ENCODE data around the gene PLD1.

The PLD1 gene

GRCh38 chr3:171784937-171785336, 25.3 kb downstream of the PLD1 start:
- Histone ChIP-seq H3K36me3 (ENCODE audit: control insufficient read depth, low read length) (no peaks in the 10 kb centered on the region), H3K4me1 (ENCODE audit: control insufficient read depth, low read length) (no peaks in the 10 kb centered on the region), H3K9me2 (replicated peaks; ENCODE audit: control insufficient read depth, low read length) (no peaks in the 10 kb centered on the region), H3K27ac (ENCODE audit: low read depth, low read length) (no peak overlapping the region), H3K4me2 (ENCODE audit: low read length) (no peak overlapping the region), H3K4me3 (ENCODE audit: low read length) (no peak overlapping the region), H3K27me3 (ENCODE audit: control insufficient read depth, low read length) (no peaks in the 10 kb centered on the region), H3K79me2 (ENCODE audit: control insufficient read depth, low read length) (no peaks in the 10 kb centered on the region), H3K9me3 (ENCODE audit: control insufficient read depth, insufficient read depth, low read length) (no peaks in the 10 kb centered on the region), H4K20me1 (ENCODE audit: control insufficient read depth, insufficient read depth, low read depth, low read length) (no peaks in the 10 kb centered on the region), H3F3A (ENCODE audit: control insufficient read depth, insufficient read depth) (no peaks in the 10 kb centered on the region)
- no peak for TF ChIP-seq CTCF (IDR thresholded peaks at IDR 0.05; ENCODE audit: low read depth, low read length, poor library complexity, severe bottlenecking)
- no peak for TF ChIP-seq EZH2phosphoT487 (IDR thresholded peaks at IDR 0.05; ENCODE audit: borderline replicate concordance, low read length)

GRCh38 chr3:171784387-171784786, 25.9 kb downstream of the PLD1 start:
- Histone ChIP-seq H4K20me1 (ENCODE audit: control insufficient read depth, insufficient read depth, low read depth, low read length) (no peaks in the 10 kb centered on the region), H3K4me2 (ENCODE audit: low read length) (no peak overlapping the region), H3K79me2 (ENCODE audit: control insufficient read depth, low read length) (no peaks in the 10 kb centered on the region), H3K4me3 (ENCODE audit: low read length) (no peak overlapping the region), H3F3A (ENCODE audit: control insufficient read depth, insufficient read depth) (no peaks in the 10 kb centered on the region), H3K9me2 (replicated peaks; ENCODE audit: control insufficient read depth, low read length) (no peaks in the 10 kb centered on the region), H3K4me1 (ENCODE audit: control insufficient read depth, low read length) (no peaks in the 10 kb centered on the region), H3K36me3 (ENCODE audit: control insufficient read depth, low read length) (no peaks in the 10 kb centered on the region), H3K27me3 (ENCODE audit: control insufficient read depth, low read length) (no peaks in the 10 kb centered on the region), H3K27ac (ENCODE audit: low read depth, low read length) (no peak overlapping the region), H3K9me3 (ENCODE audit: control insufficient read depth, insufficient read depth, low read length) (no peaks in the 10 kb centered on the region)
- TF ChIP-seq CTCF (IDR thresholded peaks at IDR 0.05; ENCODE audit: low read depth, low read length, poor library complexity, severe bottlenecking) = no peak
- TF ChIP-seq EZH2phosphoT487 (IDR thresholded peaks at IDR 0.05; ENCODE audit: borderline replicate concordance, low read length) = no peak

GRCh38 chr3:171783626-171784025, 26.7 kb downstream of the PLD1 start:
- H3K9me2 ChIP-seq (replicated peaks; ENCODE audit: control insufficient read depth, low read length) = no peaks in the 10 kb centered on the region
- no peaks in the 10 kb centered on the region for H3K9me3 ChIP-seq (ENCODE audit: control insufficient read depth, insufficient read depth, low read length)
- no peak overlapping the region for H3K27ac ChIP-seq (ENCODE audit: low read depth, low read length)
- H3F3A ChIP-seq (ENCODE audit: control insufficient read depth, insufficient read depth) = no peaks in the 10 kb centered on the region
- no peak overlapping the region for H3K4me2 ChIP-seq (ENCODE audit: low read length)
- H3K79me2 ChIP-seq (ENCODE audit: control insufficient read depth, low read length) = no peaks in the 10 kb centered on the region
- TF ChIP-seq CTCF (IDR thresholded peaks at IDR 0.05; ENCODE audit: low read depth, low read length, poor library complexity, severe bottlenecking) (no peak), EZH2phosphoT487 (IDR thresholded peaks at IDR 0.05; ENCODE audit: borderline replicate concordance, low read length) (no peak)
- H3K36me3 ChIP-seq (ENCODE audit: control insufficient read depth, low read length) = no peaks in the 10 kb centered on the region
- H4K20me1 ChIP-seq (ENCODE audit: control insufficient read depth, insufficient read depth, low read depth, low read length) = no peaks in the 10 kb centered on the region
- no peak overlapping the region for H3K4me3 ChIP-seq (ENCODE audit: low read length)
- no peaks in the 10 kb centered on the region for H3K4me1 ChIP-seq (ENCODE audit: control insufficient read depth, low read length)
- no peaks in the 10 kb centered on the region for H3K27me3 ChIP-seq (ENCODE audit: control insufficient read depth, low read length)

DNA sequence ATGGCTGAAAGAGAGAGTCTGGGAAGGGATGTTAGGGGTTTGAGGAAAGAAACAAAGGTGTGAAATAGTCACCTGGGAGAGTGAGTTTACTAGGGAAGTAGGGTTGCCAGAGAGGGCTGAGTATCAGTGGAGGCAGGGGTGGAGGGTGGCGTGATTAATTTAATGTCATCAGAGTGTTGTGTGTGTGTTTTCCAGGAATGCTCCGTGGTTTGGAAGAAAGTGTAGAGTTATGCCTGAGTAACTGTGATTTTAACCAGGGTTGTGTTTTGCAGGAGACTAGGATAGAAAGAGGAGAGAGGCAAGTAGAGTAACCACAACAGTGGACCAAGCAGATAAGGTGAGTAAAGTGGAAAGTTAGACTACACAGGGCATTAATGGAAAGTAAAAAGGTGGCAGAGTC, 27.2 kb downstream of the PLD1 start:
- H3K4me3 ChIP-seq (ENCODE audit: low read length) = no peak overlapping the region
- H3K9me2 ChIP-seq (replicated peaks; ENCODE audit: control insufficient read depth, low read length) = no peaks in the 10 kb centered on the region
- no peaks in the 10 kb centered on the region for H3K79me2 ChIP-seq (ENCODE audit: control insufficient read depth, low read length)
- no peaks in the 10 kb centered on the region for H3K27me3 ChIP-seq (ENCODE audit: control insufficient read depth, low read length)
- TF ChIP-seq EZH2phosphoT487 (IDR thresholded peaks at IDR 0.05; ENCODE audit: borderline replicate concordance, low read length) = no peak
- no peak for TF ChIP-seq CTCF (IDR thresholded peaks at IDR 0.05; ENCODE audit: low read depth, low read length, poor library complexity, severe bottlenecking)
- H3K4me1 ChIP-seq (ENCODE audit: control insufficient read depth, low read length) = no peaks in the 10 kb centered on the region
- H3K9me3 ChIP-seq (ENCODE audit: control insufficient read depth, insufficient read depth, low read length) = no peaks in the 10 kb centered on the region
- no peak overlapping the region for H3K27ac ChIP-seq (ENCODE audit: low read depth, low read length)
- H3K36me3 ChIP-seq (ENCODE audit: control insufficient read depth, low read length) = no peaks in the 10 kb centered on the region
- H4K20me1 ChIP-seq (ENCODE audit: control insufficient read depth, insufficient read depth, low read depth, low read length) = no peaks in the 10 kb centered on the region
- H3F3A ChIP-seq (ENCODE audit: control insufficient read depth, insufficient read depth) = no peaks in the 10 kb centered on the region
- H3K4me2 ChIP-seq (ENCODE audit: low read length) = no peak overlapping the region
